HCT116 (cell line): ENCODE results near the gene ATXN1.

ENCODE experiments used
- CTCF ChIP-seq, 3 experiments: fragments of 200-600 bp in 1 of 3; sonication (generic) in 1 of 3; IDR thresholded peaks in 2 of 3; conservative IDR thresholded peaks in 1 of 3; 2 replicates each; pipeline ENCODE4 v1.5.1; 2012 to 2017; ENCODE audit warnings: low read depth in 2 of 3, low read length in 2 of 3, antibody characterized with exemption in 1 of 3, borderline replicate concordance in 1 of 3, control low read depth in 1 of 3, mild to moderate bottlenecking in 1 of 3, mixed read lengths in 1 of 3, mixed run types in 1 of 3, moderate library complexity in 1 of 3; ENCODE audit not compliant: insufficient read depth in 1 of 3
- EZH2 ChIP-seq: fragments of 200-600 bp; sonication (generic); IDR thresholded peaks from 2 replicates; pipeline ENCODE4 v1.6.1; 2017; ENCODE audit warnings: antibody characterized with exemption, mixed run types
- JUND ChIP-seq: IDR thresholded peaks from 2 replicates; pipeline ENCODE4 v1.6.1; 2012
- MAX ChIP-seq: IDR thresholded peaks from 2 replicates; pipeline ENCODE4 v1.6.1; 2012
- POLR2AphosphoS5 ChIP-seq: IDR thresholded peaks from 2 replicates; pipeline ENCODE4 v1.6.1; 2011; ENCODE audit warnings: mild to moderate bottlenecking, low read depth, low read length, moderate library complexity
- REST ChIP-seq: IDR thresholded peaks from 2 replicates; pipeline ENCODE4 v1.6.1; 2012; ENCODE audit warnings: low read depth
- SRF ChIP-seq: IDR thresholded peaks from 2 replicates; pipeline ENCODE4 v1.6.1; 2012; ENCODE audit warnings: low read depth
- ZNF274 ChIP-seq: fragments of 200-500 bp; sonication (Bioruptor generic); IDR thresholded peaks from 2 replicates; pipeline ENCODE4 v1.6.1; 2014; ENCODE audit warnings: mild to moderate bottlenecking, low read depth, low read length, inconsistent platforms

GRCh38 chr6:16793828-16794412, 32.7 kb upstream of the ATXN1 start:
- TF ChIP-seq CTCF (IDR thresholded peaks at IDR 0.05 in 2 of 3, conservative IDR thresholded peaks at IDR 0.05 in 1 of 3; ENCODE audit: borderline replicate concordance in 1 of 3, insufficient read depth in 1 of 3, low read depth in 2 of 3, low read length in 2 of 3): no peak; a peak in 1 of 6 replicates
- no peak for TF ChIP-seq MAX
- no peak for TF ChIP-seq EZH2
- TF ChIP-seq REST: no peak
- TF ChIP-seq JUND: no peak
- TF ChIP-seq ZNF274: no peak
- no peak for TF ChIP-seq SRF
- no peak for TF ChIP-seq POLR2AphosphoS5
